GM12878 (cell line): ENCODE measurements around the gene GLI1. TPM values are rescaled to one million over a fixed set of nuclear protein-coding genes. Genes with fewer than 3 reads are reported as not detected.

Experiments used
- ATAC-seq: fragments of 200-7000 bp; cut with Tn5 transposase; 3 replicates; pipeline ENCODE4 v1.9.1; 2020; ENCODE audit warnings: mild to moderate bottlenecking, moderate library complexity
- BruUV-seq: library from RNA; stranded (reverse); fragments of 400-500 nt; replicated peaks from 2 replicates; lab custom pipeline; 2021; lab: Mats Ljungman, UMichigan
- CTCF ChIA-PET: fragments of 300-600 bp; sonication (Branson Sonifier 250); formaldehyde crosslinking; extraction: SDS; loops from one replicate; lab custom pipeline; 2021; ENCODE audit warnings: inconsistent platforms; lab: Yijun Ruan, JAX
- POLR2A ChIA-PET: fragments of 350-600 bp; formaldehyde crosslinking; extraction: SDS; loops from one replicate; lab custom pipeline; 2021; ENCODE audit warnings: inconsistent platforms; lab: Charles Lee
- RAD21 ChIA-PET: fragments of 300-600 bp; sonication (Branson Sonifier 250); formaldehyde crosslinking; loops from one replicate; lab custom pipeline; 2023; ENCODE audit warnings: antibody characterized with exemption; ENCODE audit not compliant: unreplicated experiment; lab: Charles Lee
- SMC1A ChIA-PET: fragments of 300-600 bp; sonication (Branson Sonifier 250); formaldehyde crosslinking; loops from one replicate; lab custom pipeline; 2023; ENCODE audit not compliant: unreplicated experiment, uncharacterized antibody; lab: Charles Lee
- DNase-seq: peaks from one replicate; pipeline ENCODE4 v3.0.0-alpha.2; 2011; ENCODE audit warnings: low read depth, low spot score
- FAIRE-seq: peaks from 3 replicates; lab custom pipeline; 2011; peaks lifted over from hg19 to GRCh38; lab: Jason Lieb, UNC
- H2AFZ ChIP-seq: 2 replicates; pipeline ENCODE4 v1.6.0; 2011; ENCODE audit warnings: low read depth, low read length, control low read depth; ENCODE audit not compliant: control insufficient read depth
- H3K27ac ChIP-seq: 2 replicates; pipeline ENCODE4 v1.5.1; 2011; ENCODE audit warnings: control low read depth; ENCODE audit not compliant: control insufficient read depth, insufficient read depth
- H3K27me3 ChIP-seq, 2 experiments: replicated peaks in 1 of 2; 2 replicates each; pipeline versions ENCODE4 v1.6.0 to v1.6.1; 2011; ENCODE audit warnings: low read length in 1 of 2; ENCODE audit not compliant: control insufficient read depth in 2 of 2, insufficient read depth in 2 of 2
- H3K36me3 ChIP-seq, 2 experiments: 2 replicates each; pipeline ENCODE4 v1.5.1; 2011; ENCODE audit warnings: low read length in 1 of 2; ENCODE audit not compliant: control insufficient read depth in 2 of 2, insufficient read depth in 2 of 2
- H3K4me1 ChIP-seq: 2 replicates; pipeline ENCODE4 v1.6.1; 2011; ENCODE audit warnings: mild to moderate bottlenecking, low read length, moderate library complexity, mixed read lengths; ENCODE audit not compliant: control insufficient read depth, insufficient read depth
- H3K4me2 ChIP-seq: 2 replicates; pipeline ENCODE4 v1.6.0; 2011; ENCODE audit warnings: control low read depth; ENCODE audit not compliant: control insufficient read depth, insufficient read depth
- H3K4me3 ChIP-seq: fragments of 200-600 bp; sonication (generic); 2 replicates; pipeline ENCODE4 v1.5.1; 2016
- H3K79me2 ChIP-seq: 2 replicates; pipeline ENCODE4 v1.6.0; 2011; ENCODE audit warnings: low read length; ENCODE audit not compliant: control insufficient read depth, insufficient read depth
- H3K9ac ChIP-seq: 2 replicates; pipeline ENCODE4 v1.8.0; 2011; ENCODE audit warnings: low read length, control low read depth, mixed read lengths; ENCODE audit not compliant: control insufficient read depth, insufficient read depth
- H3K9me3 ChIP-seq: replicated peaks from 3 replicates; pipeline ENCODE4 v1.5.1; 2011; ENCODE audit warnings: mild to moderate bottlenecking, low read length; ENCODE audit not compliant: control insufficient read depth, insufficient read depth
- H4K20me1 ChIP-seq: 2 replicates; pipeline ENCODE4 v1.6.0; 2011; ENCODE audit not compliant: control insufficient read depth, insufficient read depth
- BMI1 ChIP-seq: fragments of 450-650 bp; IDR thresholded peaks from 2 replicates; pipeline ENCODE4 v1.6.1; 2016; ENCODE audit warnings: mild to moderate bottlenecking, moderate library complexity, borderline replicate concordance
- BRCA1 ChIP-seq: IDR thresholded peaks from 2 replicates; pipeline ENCODE4 v1.6.1; 2011; ENCODE audit warnings: low read depth, low read length, improper control_type of control experiment
- CHD2 ChIP-seq: IDR thresholded peaks from 2 replicates; pipeline ENCODE4 v1.6.1; 2011; ENCODE audit warnings: low read depth, low read length, improper control_type of control experiment, borderline replicate concordance
- IKZF1 ChIP-seq: fragments of 450-650 bp; conservative IDR thresholded peaks from 2 replicates; pipeline ENCODE4 v1.6.1; 2017; ENCODE audit warnings: antibody characterized with exemption, mild to moderate bottlenecking
- IKZF2 ChIP-seq, 2 experiments: fragments of 450-650 bp; IDR thresholded peaks; 2 replicates each; pipeline ENCODE4 v1.6.1; 2017; ENCODE audit warnings: mild to moderate bottlenecking in 2 of 2, moderate library complexity in 2 of 2
- KAT2A ChIP-seq: conservative IDR thresholded peaks from 2 replicates; pipeline ENCODE4 v1.6.1; 2011; ENCODE audit warnings: low read depth, low read length; ENCODE audit not compliant: control insufficient read depth
- NFIC ChIP-seq: IDR thresholded peaks from 2 replicates; pipeline ENCODE4 v1.6.1; 2012; ENCODE audit warnings: low read depth, mild to moderate bottlenecking, inconsistent platforms, low read length, moderate library complexity
- NFYB ChIP-seq: IDR thresholded peaks from 2 replicates; pipeline ENCODE4 v1.6.1; 2011; ENCODE audit warnings: low read depth, mild to moderate bottlenecking, low read length, improper control_type of control experiment, moderate library complexity; ENCODE audit not compliant: insufficient read depth
- NR2C2 ChIP-seq: IDR thresholded peaks from 2 replicates; pipeline ENCODE4 v1.6.1; 2011; ENCODE audit warnings: borderline replicate concordance, low read depth; ENCODE audit not compliant: control insufficient read depth, insufficient read length
- POLR2AphosphoS5 ChIP-seq: IDR thresholded peaks from 2 replicates; pipeline ENCODE4 v1.6.1; 2011; ENCODE audit warnings: mild to moderate bottlenecking, low read length, inconsistent platforms
- RUNX3 ChIP-seq: IDR thresholded peaks from 2 replicates; pipeline ENCODE4 v1.6.1; 2012; ENCODE audit warnings: low read length, inconsistent platforms
- SMC3 ChIP-seq: IDR thresholded peaks from 2 replicates; pipeline ENCODE4 v1.6.1; 2011; ENCODE audit warnings: low read length, improper control_type of control experiment, borderline replicate concordance
- SPI1 ChIP-seq: IDR thresholded peaks from 2 replicates; pipeline ENCODE4 v1.6.1; 2011; ENCODE audit warnings: low read depth, mild to moderate bottlenecking, low read length, moderate library complexity, borderline replicate concordance; ENCODE audit not compliant: insufficient read depth
- WGBS: methylation state at CpG from one replicate; pipeline ENCODE4 v1.1.6; 2016; ENCODE audit warnings: low lambda C conversion rate; ENCODE audit not compliant: insufficient replicate concordance, insufficient coverage; ENCODE audit errors: missing lambda C conversion rate; 5-methylcytosine and 5-hydroxymethylcytosine counted together
- in situ Hi-C: fragments of 300-500 bp; cut with MboI; formaldehyde crosslinking; loops from 9 replicates; pipeline ENCODE4 v1.14.3; 2018; ENCODE audit warnings: mixed read lengths
- intact Hi-C: fragments of 100-400 bp; cut with micrococcal nuclease; formaldehyde crosslinking; loops from one replicate; pipeline ENCODE4 v1.14.2; 2022; ENCODE audit not compliant: unreplicated experiment
- polyA plus RNA-seq, 11 experiments: library from polyadenylated mRNA; depleted of rRNA in 4 of 11; unstranded in 6 of 11; stranded (reverse) in 5 of 11; fragments of >200 nt; fragmentation: Nextera tagmentation in 4 of 11; fragmentation: Illumina TruSeq in 1 of 11; extraction: Ambion mirVana in 4 of 11; extraction: Trizol in 1 of 11; gene quantifications; 1 replicate in 1 of 11; 2 replicates in 10 of 11; pipeline versions ENCODE4 v1.2.1 to v1.2.3, GENCODE V29; 2011 to 2016; ENCODE audit warnings: inconsistent platforms in 2 of 11, missing spikeins in 2 of 11, low read depth in 1 of 11
- total RNA-seq, 4 experiments: library from RNA; depleted of rRNA in 3 of 4; stranded (reverse); fragments of >200 nt in 3 of 4; fragmentation: Illumina TruSeq in 1 of 4; extraction: Trizol in 1 of 4; gene quantifications; 2 replicates each; pipeline versions ENCODE4 v1.2.1 to v1.2.3, GENCODE V29; 2013 to 2021
- TF ChIP-seq, protein P1 (sequence below): IDR thresholded peaks from 2 replicates; pipeline ENCODE4 v1.6.1; 2011; ENCODE audit warnings: low read depth, low read length, improper control_type of control experiment, borderline replicate concordance
- TF ChIP-seq, protein P2 (sequence below): IDR thresholded peaks from 2 replicates; pipeline ENCODE4 v1.6.1; 2012; ENCODE audit warnings: low read depth, low read length, improper control_type of control experiment
- TF ChIP-seq, protein P3 (sequence below): IDR thresholded peaks from 2 replicates; pipeline ENCODE4 v1.6.1; 2012; ENCODE audit warnings: low read depth, low read length, improper control_type of control experiment

The GLI1 gene
- total and polyA plus RNA-seq, 10 of the 15 experiments (the other 5 are each of a cell fraction or from before 2014, with no cell fraction given): 0.27 to 1.2 (median 0.49) TPM

DNA sequence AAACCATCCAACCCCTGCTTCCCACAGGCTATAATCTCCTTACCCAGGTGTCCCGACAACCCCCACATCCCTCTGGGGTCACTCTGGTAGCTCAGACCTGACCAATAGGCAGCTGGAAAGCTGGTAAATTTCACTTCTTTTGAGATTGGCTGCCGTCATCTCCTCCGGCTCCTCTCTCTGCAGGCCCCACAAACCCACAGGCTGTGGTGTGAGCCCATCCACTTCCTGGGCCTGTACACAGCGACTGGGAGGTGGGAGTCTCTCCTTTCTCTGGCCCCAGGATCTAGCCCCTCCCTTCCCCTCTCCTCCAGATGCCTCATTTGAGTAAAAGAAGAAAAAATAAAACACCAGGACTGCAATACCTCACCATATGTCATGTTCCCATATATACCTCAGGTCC is 24.3 kb upstream of the GLI1 start:
- H3K4me2 ChIP-seq: no peak overlapping the region
- no peak overlapping the region for H2AFZ ChIP-seq
- intact Hi-C loops: no loop called here
- in situ Hi-C loops: no loop called here
- ChIA-PET SMC1A (interaction anchor here (1.0 to 1.4 kb wide), 4 partner anchors 17 to 146 kb away, joined by 3 to 4 read pairs (median 4); no protein-coding TSS in a partner anchor), POLR2A (no interaction called here), RAD21 (interaction anchor here (1.9 to 4.6 kb wide), 2 partner anchors 18 to 23 kb away, joined by 4 to 31 read pairs; no protein-coding TSS in a partner anchor), CTCF (interaction anchor here (0.6 to 3.3 kb wide), 9 partner anchors 10 to 368 kb away, joined by 3 to 20 read pairs (median 4); partner anchors contain the start of gene INHBE)
- peaks cover 5% of the 10 kb centered on the region; the same call in 1 of the 2 replicates for H3K4me1 ChIP-seq
- BruUV-seq: no TSS peak
- DNase-seq: no peak
- no peaks in the 10 kb centered on the region for H3K27me3 ChIP-seq
- TF ChIP-seq RUNX3: peak; percentile 49
- TF ChIP-seq, protein P1, sequence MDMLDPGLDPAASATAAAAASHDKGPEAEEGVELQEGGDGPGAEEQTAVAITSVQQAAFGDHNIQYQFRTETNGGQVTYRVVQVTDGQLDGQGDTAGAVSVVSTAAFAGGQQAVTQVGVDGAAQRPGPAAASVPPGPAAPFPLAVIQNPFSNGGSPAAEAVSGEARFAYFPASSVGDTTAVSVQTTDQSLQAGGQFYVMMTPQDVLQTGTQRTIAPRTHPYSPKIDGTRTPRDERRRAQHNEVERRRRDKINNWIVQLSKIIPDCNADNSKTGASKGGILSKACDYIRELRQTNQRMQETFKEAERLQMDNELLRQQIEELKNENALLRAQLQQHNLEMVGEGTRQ: no peak
- no peak for FAIRE-seq
- no peak overlapping the region for H3K27ac ChIP-seq
- WGBS: 41% methylated on average over 4 of the region's 4 CpGs
- H3K9ac ChIP-seq: no peak overlapping the region
- H3K9me3 ChIP-seq: no peaks in the 10 kb centered on the region
- peaks cover 5% of the 10 kb centered on the region for H3K79me2 ChIP-seq
- H3K4me3 ChIP-seq: no peak overlapping the region
- H3K36me3 ChIP-seq: no peaks in the 10 kb centered on the region
- ATAC-seq: no peak
- no peaks in the 10 kb centered on the region for H4K20me1 ChIP-seq

DNA sequence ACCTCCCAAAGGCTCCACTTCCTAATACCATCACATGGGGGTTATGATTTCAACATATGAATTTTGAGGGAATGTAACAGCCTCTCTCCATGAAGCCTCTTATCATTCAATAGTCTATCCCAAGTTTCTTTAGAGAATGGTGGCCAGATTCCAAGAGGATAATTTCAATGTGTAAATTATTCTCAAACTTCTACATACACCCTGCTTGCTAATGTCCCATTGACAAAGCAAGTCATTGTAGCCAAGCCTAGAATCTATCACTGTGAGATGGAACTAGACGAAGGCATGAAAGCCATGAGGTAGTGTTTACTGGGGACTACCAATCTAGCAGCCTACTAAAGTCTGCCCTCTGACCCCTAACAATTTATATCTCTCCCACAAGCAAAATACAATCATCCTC is 21.2 kb upstream of the GLI1 start:
- intact Hi-C loops (no loop called here), in situ Hi-C loops (no loop called here)
- no peak for DNase-seq
- Histone ChIP-seq H3K9me3 (no peaks in the 10 kb centered on the region; the same call in 1 of the 3 replicates), H3K36me3 (no peaks in the 10 kb centered on the region), H3K9ac (no peak overlapping the region), H3K27ac (no peak overlapping the region), H3K27me3 (no peaks in the 10 kb centered on the region), H2AFZ (no peak overlapping the region), H3K4me2 (no peak overlapping the region), H3K4me1 (no peaks in the 10 kb centered on the region), H3K79me2 (no peaks in the 10 kb centered on the region), H3K4me3 (no peak overlapping the region), H4K20me1 (no peaks in the 10 kb centered on the region)
- POLR2A ChIA-PET: no interaction called here
- ATAC-seq: no peak
- RAD21 ChIA-PET: no interaction called here
- CTCF ChIA-PET: interaction anchor here (0.5 to 3.4 kb wide), 2 partner anchors 15 to 375 kb away, joined by 3 to 25 read pairs; partner anchors contain the start of gene INHBE
- FAIRE-seq: no peak
- SMC1A ChIA-PET: interaction anchor here (0.9 kb wide), 1 partner anchor 12 kb away, joined by 3 read pairs; no protein-coding TSS in a partner anchor
- no TSS peak for BruUV-seq
- 90% methylated on average over 1 of the region's 1 CpG for WGBS
- no peak for TF ChIP-seq SPI1
- TF ChIP-seq NR2C2: no peak
- no peak for TF ChIP-seq IKZF1
- no peak for TF ChIP-seq KAT2A
- TF ChIP-seq, protein P2, sequence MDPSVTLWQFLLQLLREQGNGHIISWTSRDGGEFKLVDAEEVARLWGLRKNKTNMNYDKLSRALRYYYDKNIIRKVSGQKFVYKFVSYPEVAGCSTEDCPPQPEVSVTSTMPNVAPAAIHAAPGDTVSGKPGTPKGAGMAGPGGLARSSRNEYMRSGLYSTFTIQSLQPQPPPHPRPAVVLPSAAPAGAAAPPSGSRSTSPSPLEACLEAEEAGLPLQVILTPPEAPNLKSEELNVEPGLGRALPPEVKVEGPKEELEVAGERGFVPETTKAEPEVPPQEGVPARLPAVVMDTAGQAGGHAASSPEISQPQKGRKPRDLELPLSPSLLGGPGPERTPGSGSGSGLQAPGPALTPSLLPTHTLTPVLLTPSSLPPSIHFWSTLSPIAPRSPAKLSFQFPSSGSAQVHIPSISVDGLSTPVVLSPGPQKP: no peak
- TF ChIP-seq NFIC: no peak
- TF ChIP-seq BRCA1: no peak
- TF ChIP-seq IKZF2 (IDR thresholded peaks at IDR 0.05): no peak
- TF ChIP-seq CHD2: no peak
- TF ChIP-seq POLR2AphosphoS5: no peak
- TF ChIP-seq, protein P3, sequence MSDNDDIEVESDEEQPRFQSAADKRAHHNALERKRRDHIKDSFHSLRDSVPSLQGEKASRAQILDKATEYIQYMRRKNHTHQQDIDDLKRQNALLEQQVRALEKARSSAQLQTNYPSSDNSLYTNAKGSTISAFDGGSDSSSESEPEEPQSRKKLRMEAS: no peak
- no peak for TF ChIP-seq BMI1
- TF ChIP-seq NFYB: no peak
- TF ChIP-seq SMC3: no peak
